MM.1S (cell line): ENCODE results near the gene SLC6A9.

Experiments used
- CTCF ChIP-seq: fragments of 300-600 bp; sonication (generic); IDR thresholded peaks from 2 replicates; pipeline ENCODE4 v1.5.1; 2016; ENCODE audit warnings: antibody characterized with exemption, low read length, mixed read lengths
- EZH2 ChIP-seq: fragments of 300-600 bp; sonication (generic); optimal IDR thresholded peaks from 2 replicates; pipeline ENCODE3; 2017; ENCODE audit warnings: low read depth, mild to moderate bottlenecking, antibody characterized with exemption, low read length, mixed read lengths

GRCh38 chr1:43968348-43968948, 62.8 kb downstream of the SLC6A9 start:
- TF ChIP-seq CTCF: no peak
- no peak for TF ChIP-seq EZH2
